TTC549 (cell line): Measurements from ENCODE around the gene KAT7.

Experiments
- FAIRE-seq: peaks from 2 replicates; lab custom pipeline; 2012; peaks lifted over from hg19 to GRCh38; lab: Jason Lieb, UNC

The KAT7 gene

DNA sequence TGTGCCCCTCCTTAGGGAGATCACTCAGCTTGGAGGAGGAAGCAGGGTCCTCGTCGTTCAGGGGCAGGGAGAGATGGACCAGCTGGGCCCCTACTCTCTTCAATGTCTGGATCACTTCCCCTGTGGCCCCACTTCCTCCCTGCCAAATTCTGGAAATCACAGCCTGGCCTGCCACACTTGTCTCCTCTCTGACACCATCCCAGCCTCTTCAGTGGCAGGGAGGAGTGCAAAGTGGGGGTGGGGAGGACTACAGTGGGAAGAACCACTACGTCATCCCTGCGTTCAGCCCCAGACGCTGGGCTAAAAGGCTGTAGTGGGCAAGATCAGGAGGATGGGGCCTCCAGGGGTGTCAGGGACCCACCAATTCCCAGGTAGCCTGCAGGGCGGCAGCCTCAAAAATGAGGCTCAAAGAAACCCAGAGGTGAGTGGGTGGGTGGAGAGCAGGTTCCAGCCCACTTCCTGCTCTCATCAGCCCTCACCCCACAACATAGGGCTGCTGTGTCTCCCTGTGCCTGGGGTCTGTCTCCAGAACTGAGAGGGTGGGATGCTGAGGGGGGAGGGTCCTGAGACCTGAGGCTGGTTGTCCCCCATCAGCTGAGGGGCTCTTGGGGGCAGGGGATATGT is 84.4 kb downstream of the KAT7 start:
- FAIRE-seq: no peak

DNA sequence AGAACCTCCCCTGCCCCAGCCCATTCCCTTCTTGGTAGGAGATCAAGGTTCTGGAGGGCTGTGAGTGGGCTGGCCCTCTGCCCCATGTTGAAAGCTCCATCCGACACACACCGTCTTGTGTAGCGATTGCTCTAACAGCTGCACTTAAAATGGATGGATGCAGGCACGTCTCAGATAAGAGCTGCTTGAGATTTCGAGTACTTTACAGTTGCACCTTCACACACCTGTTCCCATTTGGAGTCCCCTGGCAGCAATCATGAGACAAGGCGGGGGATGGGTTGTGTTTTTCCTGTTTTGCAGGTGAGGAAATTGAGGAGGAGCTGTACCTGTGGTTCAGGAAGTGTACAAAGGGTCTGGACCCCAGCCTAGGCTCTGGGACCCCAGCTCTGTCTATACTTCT is 85.0 kb downstream of the KAT7 start:
- no peak for FAIRE-seq

DNA sequence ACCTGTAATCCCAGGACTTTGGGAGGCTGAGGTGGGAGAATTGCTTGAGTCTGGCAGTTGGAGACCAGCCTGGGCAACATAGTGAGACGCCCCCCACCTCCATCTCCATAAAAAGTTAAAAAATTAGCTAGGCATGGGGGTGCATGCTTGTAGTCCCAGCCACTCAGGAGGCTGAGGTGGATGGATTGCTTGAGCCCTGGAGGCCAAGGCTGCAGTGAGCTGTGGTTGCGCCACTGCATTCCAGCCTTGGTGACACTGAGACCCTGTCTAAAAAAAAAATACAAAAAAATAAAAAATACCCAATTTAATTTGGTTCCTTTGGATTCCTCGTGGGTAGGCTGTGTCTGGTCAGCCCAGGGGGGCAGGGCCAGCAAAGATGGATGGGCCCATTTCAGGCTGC is 85.4 kb downstream of the KAT7 start:
- no peak for FAIRE-seq

DNA sequence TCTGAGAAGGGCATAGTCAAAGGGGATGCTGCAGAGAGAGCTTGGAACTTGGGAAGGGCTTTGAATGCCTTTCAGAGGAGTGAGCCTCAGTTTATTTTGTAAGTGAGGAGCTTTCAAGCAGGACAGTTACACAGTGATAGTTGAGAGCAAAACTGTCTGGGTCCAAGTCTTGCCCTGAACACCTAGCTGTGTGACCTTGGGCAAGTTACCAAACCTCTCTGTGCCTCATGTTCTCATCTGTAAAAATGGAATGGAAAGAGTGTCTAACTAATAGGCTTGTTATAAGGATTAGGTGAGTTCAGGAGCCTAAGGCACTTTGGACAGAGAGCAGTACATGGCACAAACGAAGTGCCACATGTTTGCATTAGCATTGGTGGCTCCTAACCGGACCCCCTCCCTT is 86.4 kb downstream of the KAT7 start:
- FAIRE-seq: no peak

DNA sequence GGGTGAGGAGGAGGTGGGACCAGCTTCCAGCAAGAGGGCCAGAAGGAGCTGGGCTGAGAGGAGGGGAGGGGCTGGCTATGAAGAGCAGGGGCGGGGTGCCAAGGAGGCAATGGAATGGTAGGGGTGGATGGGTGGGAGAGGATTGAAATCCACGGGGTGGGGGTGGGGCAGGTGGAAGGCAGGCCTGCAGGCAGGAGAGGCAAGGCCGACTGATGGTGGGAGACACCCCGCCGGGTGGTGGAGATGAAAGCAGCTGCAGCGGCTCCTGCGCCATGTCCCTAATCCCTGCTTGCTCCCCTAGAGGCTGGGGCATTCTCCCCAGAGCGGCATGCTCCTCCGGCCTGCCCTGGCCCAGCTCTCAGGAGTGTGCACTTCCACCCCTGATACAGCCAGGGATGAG is 87.2 kb downstream of the KAT7 start:
- no peak for FAIRE-seq

DNA sequence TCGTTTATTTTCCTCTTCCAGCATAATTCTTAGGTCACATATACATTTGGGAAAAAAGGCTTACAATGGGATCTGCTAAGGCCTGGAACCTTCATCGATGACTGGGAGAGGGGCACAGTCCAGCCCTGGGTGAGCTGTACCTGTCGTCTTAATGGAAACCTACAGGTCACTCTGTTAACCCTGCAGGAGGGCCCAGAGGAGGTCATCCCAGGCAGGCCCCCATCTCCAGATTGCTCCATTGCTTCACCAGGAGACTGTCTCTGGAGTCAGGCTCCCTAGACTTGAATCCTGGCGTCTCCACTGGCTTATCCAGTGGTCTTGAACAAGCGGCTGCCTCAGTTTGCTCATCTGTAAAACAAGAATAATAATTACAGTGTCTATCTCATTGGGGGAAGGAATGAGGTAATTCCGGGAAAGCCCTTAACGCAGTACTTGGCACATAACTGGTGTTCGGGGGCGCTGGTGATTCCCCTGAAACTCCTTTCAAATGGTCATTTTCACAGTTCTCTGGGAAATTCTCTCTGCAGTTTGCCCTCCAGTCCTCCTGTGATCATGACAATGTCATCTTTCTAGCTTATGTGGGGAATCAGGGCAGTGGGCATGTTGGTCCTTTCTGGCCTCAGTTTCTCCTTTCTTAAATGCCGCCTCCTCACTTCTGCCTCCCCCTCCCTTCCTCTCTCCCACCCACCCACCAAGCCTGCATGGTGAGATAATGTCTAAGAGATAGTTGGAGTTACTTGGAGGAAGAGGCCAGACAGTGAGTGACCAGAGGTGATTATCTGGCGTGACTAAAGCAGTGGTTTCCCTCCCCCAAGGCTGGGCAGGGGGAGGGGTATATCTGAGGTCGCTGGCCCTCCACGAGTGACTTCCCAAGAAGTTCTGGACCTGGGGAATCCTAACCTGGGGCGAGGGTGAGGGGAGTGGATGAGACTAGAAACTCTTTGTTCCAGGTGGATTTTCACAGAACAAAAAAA is 90.7 kb downstream of the KAT7 start:
- no peak for FAIRE-seq

DNA sequence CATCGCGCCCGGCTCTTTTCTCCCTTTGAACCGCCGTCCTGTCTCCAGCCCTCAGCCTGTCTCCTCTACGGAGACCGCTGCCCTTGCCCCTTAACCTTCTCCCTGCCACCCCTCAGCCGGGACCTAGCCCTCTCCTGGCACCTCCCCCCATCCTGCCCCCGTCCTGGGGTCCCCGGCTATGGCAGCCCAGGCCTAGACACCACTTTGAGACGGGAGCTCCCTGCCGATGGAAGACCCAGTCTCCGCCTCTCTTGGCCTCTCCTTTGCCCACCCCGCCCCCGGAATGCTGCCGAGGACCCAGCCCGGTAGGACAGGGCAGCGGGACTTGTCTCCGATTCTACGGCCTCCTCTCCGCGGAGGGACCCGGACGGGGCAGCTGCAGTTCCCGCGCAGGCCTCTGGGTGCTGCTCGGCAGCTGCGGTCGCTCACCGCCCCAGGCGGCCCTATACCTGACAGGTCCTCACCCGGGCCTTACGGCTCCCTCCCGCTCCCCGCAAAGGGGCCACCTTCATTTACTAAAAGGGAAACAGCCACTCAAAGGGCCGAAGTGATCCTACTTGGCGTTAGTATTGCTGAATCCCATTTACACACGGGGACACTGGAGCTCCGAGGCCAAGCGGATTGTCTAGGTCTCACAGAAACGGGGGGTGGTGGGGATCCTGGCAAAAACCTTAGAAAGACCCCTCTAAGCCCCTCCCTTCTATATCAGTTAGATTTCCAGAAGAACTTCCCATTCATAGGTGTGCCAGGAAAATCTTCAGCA is 92.0 kb downstream of the KAT7 start:
- FAIRE-seq: no peak

DNA sequence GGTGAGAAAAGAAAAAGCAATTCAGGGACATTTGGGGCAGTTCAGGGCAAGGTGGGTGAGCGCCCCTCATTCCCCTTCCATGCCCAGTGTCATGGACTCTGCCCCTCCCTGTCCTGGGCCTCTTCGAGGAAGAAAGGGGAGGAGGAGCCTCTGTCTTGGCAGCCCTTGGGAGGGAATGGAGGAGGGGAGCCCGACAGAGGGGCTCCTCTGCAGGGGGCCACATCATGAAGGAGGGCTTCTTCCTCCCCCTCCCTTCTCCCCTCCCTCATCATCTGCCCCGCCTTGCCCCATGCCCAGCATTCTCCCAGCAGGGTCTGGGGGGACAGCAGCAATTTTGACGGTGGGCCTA is 92.5 kb downstream of the KAT7 start:
- no peak for FAIRE-seq

DNA sequence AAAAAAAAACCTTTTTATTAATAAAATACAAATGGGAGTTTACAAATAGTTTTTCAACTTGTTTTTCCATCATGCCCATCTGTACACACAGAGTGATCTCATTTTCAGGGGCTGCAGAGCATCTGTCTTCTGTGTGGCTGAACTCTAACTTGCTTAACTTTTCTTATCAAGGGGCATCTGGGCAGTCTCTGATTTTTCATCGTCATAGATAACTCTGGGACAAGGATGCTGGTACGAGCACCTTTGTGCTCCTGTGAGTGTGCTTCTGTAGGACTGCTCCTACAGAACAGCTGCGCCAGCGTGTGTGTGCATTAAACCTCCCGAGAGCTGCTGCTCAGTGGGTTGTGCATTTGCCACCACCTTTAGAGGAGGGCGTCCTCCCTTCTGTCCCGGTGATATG is 94.0 kb downstream of the KAT7 start:
- no peak for FAIRE-seq
